ENCODE results near the gene STPG2. TPM values are rescaled to one million over a fixed set of nuclear protein-coding genes. Genes with fewer than 3 reads are reported as not detected.

Gene STPG2
- total and polyA plus RNA-seq, 3 experiments from 2014 or later: not detected

GRCh38 chr4:97627750-97628149 lies 515.5 kb downstream of the STPG2 start:
- Mint-ChIP-seq H3K36me3 (no peaks in the 10 kb centered on the region), H3K9me3 (peaks cover 4 to 35% (median 8%) of the 10 kb centered on the region in 5 donors), H3K4me3 (no peak overlapping the region), H3K27me3 (no peaks in the 10 kb centered on the region), H3K4me1 (no peaks in the 10 kb centered on the region), H3K27ac (no peak overlapping the region)
- CTCF ChIA-PET: no interaction called here
- no peak overlapping the region for H3K4me3 ChIP-seq (ENCODE audit: low read length)
- no peaks in the 10 kb centered on the region for H3K27me3 ChIP-seq (ENCODE audit: insufficient read depth, low read length, poor library complexity, severe bottlenecking)
- H3K27ac ChIP-seq (ENCODE audit: low read depth, low read length): no peak overlapping the region
- POLR2A ChIA-PET: no interaction called here
- H3K9me3 ChIP-seq (ENCODE audit: low read length): no peaks in the 10 kb centered on the region
- DNase-seq: no peak
- no peaks in the 10 kb centered on the region for H3K36me3 ChIP-seq (ENCODE audit: insufficient read depth, low read length)
- H3K4me1 ChIP-seq (ENCODE audit: insufficient read depth, low read length): no peaks in the 10 kb centered on the region

- H3K4me1 ChIP-seq (ENCODE audit: insufficient read depth, low read length): no peaks in the 10 kb centered on the region
- H3K36me3 ChIP-seq (ENCODE audit: insufficient read depth, low read length): no peaks in the 10 kb centered on the region
- Mint-ChIP-seq H3K27ac (no peak overlapping the region), H3K36me3 (no peaks in the 10 kb centered on the region), H3K4me3 (no peak overlapping the region), H3K9me3 (peaks cover 6 to 56% (median 21%) of the 10 kb centered on the region in 5 donors), H3K4me1 (no peaks in the 10 kb centered on the region), H3K27me3 (no peaks in the 10 kb centered on the region)
- CTCF ChIA-PET: no interaction called here
- H3K4me3 ChIP-seq (ENCODE audit: low read length): no peak overlapping the region
- POLR2A ChIA-PET: no interaction called here
- H3K27ac ChIP-seq (ENCODE audit: low read depth, low read length): no peak overlapping the region
- H3K27me3 ChIP-seq (ENCODE audit: insufficient read depth, low read length, poor library complexity, severe bottlenecking): no peaks in the 10 kb centered on the region
- no peak for DNase-seq
- no peaks in the 10 kb centered on the region for H3K9me3 ChIP-seq (ENCODE audit: low read length)
Measured at GRCh38 chr4:97624204-97624603, 519.1 kb downstream of the STPG2 start.

- ChIA-PET CTCF (no interaction called here), POLR2A (no interaction called here)
- H3K4me3 ChIP-seq (ENCODE audit: low read length): no peak overlapping the region
- DNase-seq: no peak
- H3K27ac Mint-ChIP-seq: no peak overlapping the region
- H3K4me1 Mint-ChIP-seq: no peaks in the 10 kb centered on the region
- H3K27me3 ChIP-seq (ENCODE audit: insufficient read depth, low read length, poor library complexity, severe bottlenecking): no peaks in the 10 kb centered on the region
- no peaks in the 10 kb centered on the region for H3K27me3 Mint-ChIP-seq
- H3K9me3 ChIP-seq (ENCODE audit: low read length): no peaks in the 10 kb centered on the region
- no peak overlapping the region for H3K4me3 Mint-ChIP-seq
- no peaks in the 10 kb centered on the region for H3K36me3 Mint-ChIP-seq
- no peaks in the 10 kb centered on the region for H3K36me3 ChIP-seq (ENCODE audit: insufficient read depth, low read length)
- no peak overlapping the region for H3K27ac ChIP-seq (ENCODE audit: low read depth, low read length)
- H3K9me3 Mint-ChIP-seq: peaks cover 0 to 9% (median 2%) of the 10 kb centered on the region in 5 donors
- no peaks in the 10 kb centered on the region for H3K4me1 ChIP-seq (ENCODE audit: insufficient read depth, low read length)
Measured at GRCh38 chr4:97605932-97606331, 537.3 kb downstream of the STPG2 start.

- no peak overlapping the region for H3K4me3 Mint-ChIP-seq
- H3K4me1 Mint-ChIP-seq: no peaks in the 10 kb centered on the region
- CTCF ChIA-PET: no interaction called here
Measured at GRCh38 chr4:97593248-97593647, 550.0 kb downstream of the STPG2 start.

DNA sequence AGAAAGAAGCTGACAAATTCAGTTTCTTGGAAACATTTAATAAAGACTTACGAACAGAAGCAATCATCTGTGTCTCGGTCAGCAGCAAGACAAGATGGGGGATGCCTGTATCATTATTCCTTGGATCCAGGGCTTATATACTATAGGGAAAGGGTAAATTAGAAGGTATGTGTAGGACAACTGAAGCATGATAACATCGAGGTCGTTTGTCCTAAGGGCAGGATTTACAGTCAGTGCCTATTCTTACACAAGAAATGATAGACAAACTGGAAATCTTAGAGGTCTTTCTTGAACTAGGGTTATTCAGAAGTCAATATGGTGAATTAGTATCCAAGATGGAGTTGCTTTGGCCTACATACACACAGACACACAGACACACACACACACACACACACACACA lies 553.0 kb downstream of the STPG2 start:
- Mint-ChIP-seq H3K27me3 (no peaks in the 10 kb centered on the region), H3K4me1 (no peaks in the 10 kb centered on the region), H3K27ac (no peak overlapping the region), H3K9me3 (peaks cover 4 to 12% (median 6%) of the 10 kb centered on the region in 5 donors), H3K36me3 (no peaks in the 10 kb centered on the region), H3K4me3 (no peak overlapping the region)
- ChIA-PET CTCF (no interaction called here), POLR2A (no interaction called here)
- H3K4me3 ChIP-seq (ENCODE audit: low read length): no peak overlapping the region
- no peaks in the 10 kb centered on the region for H3K4me1 ChIP-seq (ENCODE audit: insufficient read depth, low read length)
- no peak overlapping the region for H3K27ac ChIP-seq (ENCODE audit: low read depth, low read length)
- no peaks in the 10 kb centered on the region for H3K36me3 ChIP-seq (ENCODE audit: insufficient read depth, low read length)
- no peaks in the 10 kb centered on the region for H3K9me3 ChIP-seq (ENCODE audit: low read length)
- H3K27me3 ChIP-seq (ENCODE audit: insufficient read depth, low read length, poor library complexity, severe bottlenecking): no peaks in the 10 kb centered on the region
- DNase-seq: no peak

More at GRCh38 chr4:97593248-97593647, 550.0 kb downstream of the STPG2 start:
- Histone ChIP-seq H3K9me3 (ENCODE audit: low read length) (no peaks in the 10 kb centered on the region), H3K27ac (ENCODE audit: low read depth, low read length) (no peak overlapping the region), H3K4me3 (ENCODE audit: low read length) (no peak overlapping the region), H3K4me1 (ENCODE audit: insufficient read depth, low read length) (no peaks in the 10 kb centered on the region), H3K36me3 (ENCODE audit: insufficient read depth, low read length) (no peaks in the 10 kb centered on the region), H3K27me3 (ENCODE audit: insufficient read depth, low read length, poor library complexity, severe bottlenecking) (no peaks in the 10 kb centered on the region)
- DNase-seq: no peak
- H3K27me3 Mint-ChIP-seq: no peaks in the 10 kb centered on the region
- POLR2A ChIA-PET: no interaction called here
- peaks cover 0 to 2% (median 0%) of the 10 kb centered on the region in 3 donors for H3K36me3 Mint-ChIP-seq
- H3K27ac Mint-ChIP-seq: peak overlapping the region in 1 of 8 donors; percentile 13
- H3K9me3 Mint-ChIP-seq: peaks cover 8 to 33% (median 11%) of the 10 kb centered on the region in 5 donors

GRCh38 chr4:97589481-97590196 lies 553.6 kb downstream of the STPG2 start:
- no peak overlapping the region for H3K4me3 ChIP-seq (ENCODE audit: low read length)
- CTCF ChIA-PET: no interaction called here
- Mint-ChIP-seq H3K27ac (no peak overlapping the region), H3K4me1 (no peaks in the 10 kb centered on the region), H3K27me3 (no peaks in the 10 kb centered on the region), H3K9me3 (peaks cover 5 to 12% (median 6%) of the 10 kb centered on the region in 5 donors), H3K36me3 (no peaks in the 10 kb centered on the region), H3K4me3 (no peak overlapping the region)
- H3K27ac ChIP-seq (ENCODE audit: low read depth, low read length): no peak overlapping the region
- POLR2A ChIA-PET: no interaction called here
- no peaks in the 10 kb centered on the region for H3K4me1 ChIP-seq (ENCODE audit: insufficient read depth, low read length)
- H3K36me3 ChIP-seq (ENCODE audit: insufficient read depth, low read length): no peaks in the 10 kb centered on the region
- H3K9me3 ChIP-seq (ENCODE audit: low read length): no peaks in the 10 kb centered on the region
- no peaks in the 10 kb centered on the region for H3K27me3 ChIP-seq (ENCODE audit: insufficient read depth, low read length, poor library complexity, severe bottlenecking)
- no peak for DNase-seq

DNA sequence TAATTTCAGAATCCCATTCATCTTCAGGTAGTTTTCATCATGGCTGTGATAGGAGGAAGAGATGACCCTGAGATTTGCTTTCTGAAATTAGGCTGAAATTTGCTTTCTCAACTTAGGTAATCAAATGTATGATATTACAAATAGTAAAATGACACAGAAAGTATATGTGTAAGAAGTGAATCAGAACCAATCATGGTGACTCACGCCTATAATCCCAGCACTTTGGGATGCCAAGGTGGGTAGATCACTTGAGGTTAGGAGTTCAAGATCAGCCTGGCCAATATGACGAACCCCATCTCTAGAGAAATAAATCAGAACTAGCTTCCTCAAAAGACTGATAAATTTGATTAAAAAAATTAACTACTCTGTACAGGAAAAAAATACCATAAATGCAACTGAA lies 555.4 kb downstream of the STPG2 start:
- no peaks in the 10 kb centered on the region for H3K36me3 Mint-ChIP-seq
- Histone ChIP-seq H3K27me3 (ENCODE audit: insufficient read depth, low read length, poor library complexity, severe bottlenecking) (no peaks in the 10 kb centered on the region), H3K4me3 (ENCODE audit: low read length) (no peak overlapping the region), H3K36me3 (ENCODE audit: insufficient read depth, low read length) (no peaks in the 10 kb centered on the region), H3K9me3 (ENCODE audit: low read length) (no peaks in the 10 kb centered on the region), H3K27ac (ENCODE audit: low read depth, low read length) (no peak overlapping the region), H3K4me1 (ENCODE audit: insufficient read depth, low read length) (no peaks in the 10 kb centered on the region)
- no peaks in the 10 kb centered on the region for H3K4me1 Mint-ChIP-seq
- no peak for DNase-seq
- ChIA-PET POLR2A (no interaction called here), CTCF (no interaction called here)
- H3K9me3 Mint-ChIP-seq: peaks cover 0 to 8% (median 4%) of the 10 kb centered on the region in 5 donors
- H3K27me3 Mint-ChIP-seq: no peaks in the 10 kb centered on the region
- no peak overlapping the region for H3K27ac Mint-ChIP-seq
- no peak overlapping the region for H3K4me3 Mint-ChIP-seq

GRCh38 chr4:97585274-97585673 lies 558.0 kb downstream of the STPG2 start:
- DNase-seq: no peak
- ChIA-PET CTCF (no interaction called here), POLR2A (no interaction called here)
- H3K27ac Mint-ChIP-seq: no peak overlapping the region
- H3K4me1 Mint-ChIP-seq: no peaks in the 10 kb centered on the region
- no peaks in the 10 kb centered on the region for H3K9me3 ChIP-seq (ENCODE audit: low read length)
- peaks cover 0 to 8% (median 3%) of the 10 kb centered on the region in 5 donors for H3K9me3 Mint-ChIP-seq
- no peaks in the 10 kb centered on the region for H3K27me3 ChIP-seq (ENCODE audit: insufficient read depth, low read length, poor library complexity, severe bottlenecking)
- H3K4me3 ChIP-seq (ENCODE audit: low read length): no peak overlapping the region
- H3K36me3 Mint-ChIP-seq: no peaks in the 10 kb centered on the region
- no peaks in the 10 kb centered on the region for H3K27me3 Mint-ChIP-seq
- no peak overlapping the region for H3K4me3 Mint-ChIP-seq
- no peaks in the 10 kb centered on the region for H3K4me1 ChIP-seq (ENCODE audit: insufficient read depth, low read length)
- H3K36me3 ChIP-seq (ENCODE audit: insufficient read depth, low read length): no peaks in the 10 kb centered on the region
- H3K27ac ChIP-seq (ENCODE audit: low read depth, low read length): no peak overlapping the region

Data from CD8-positive, alpha-beta memory T cell (primary cell).